GM19328 (cell line): ENCODE measurements around the gene PCNX1.
"Not testable (repeated sequence)": the region's sequence is repeated elsewhere in the genome, so short reads cannot be mapped to it uniquely, and the experiment has no call there.

ENCODE experiments used
- ATAC-seq: cut with Tn5 transposase; IDR thresholded peaks from one replicate; pipeline ENCODE4 v1.9.1; 2021; ENCODE audit warnings: mild to moderate bottlenecking, moderate library complexity; ENCODE audit not compliant: unreplicated experiment

PCNX1 gene

DNA sequence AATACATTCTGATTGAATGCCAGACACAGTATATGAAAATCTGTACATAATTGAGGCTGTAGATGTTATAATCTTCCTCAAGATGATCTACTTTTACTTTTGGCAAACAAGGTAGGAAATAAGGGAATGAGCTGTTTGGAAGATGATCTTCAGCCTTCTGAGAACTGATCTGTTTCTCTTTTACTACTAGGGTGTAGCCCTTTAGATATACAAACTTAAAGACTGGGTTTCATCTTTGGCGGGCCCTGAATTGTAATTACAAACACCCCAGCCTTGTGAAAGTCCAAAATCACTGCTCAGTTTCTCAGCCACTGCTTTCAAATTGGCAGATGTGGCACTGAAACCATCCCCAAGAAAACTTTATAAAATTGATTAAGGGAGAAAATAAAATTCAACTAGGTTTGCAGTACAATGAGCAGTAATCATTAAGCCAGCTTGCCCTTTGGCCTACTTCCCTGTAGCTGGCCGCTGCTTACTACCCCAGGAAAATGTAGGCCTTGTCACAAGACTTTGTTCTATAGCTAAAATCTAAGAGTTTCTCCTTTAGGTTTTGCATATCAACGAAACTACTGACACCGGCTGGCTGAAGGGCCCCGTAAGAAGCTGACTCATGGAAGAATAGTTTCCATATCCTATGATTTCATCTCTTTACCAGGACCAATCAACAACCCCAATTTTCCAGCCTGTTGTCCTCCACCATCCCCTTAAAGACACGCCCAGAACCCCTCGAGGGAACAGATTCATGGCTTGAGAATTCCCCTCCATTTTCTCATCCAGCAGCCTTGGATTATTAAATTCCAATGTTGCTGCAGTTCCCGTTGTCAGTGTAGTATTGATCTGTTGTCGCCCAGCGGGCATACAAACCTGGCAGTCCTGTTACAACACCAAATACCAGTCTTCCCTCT, 210.8 kb downstream of the PCNX1 start:
- no peak for ATAC-seq

DNA sequence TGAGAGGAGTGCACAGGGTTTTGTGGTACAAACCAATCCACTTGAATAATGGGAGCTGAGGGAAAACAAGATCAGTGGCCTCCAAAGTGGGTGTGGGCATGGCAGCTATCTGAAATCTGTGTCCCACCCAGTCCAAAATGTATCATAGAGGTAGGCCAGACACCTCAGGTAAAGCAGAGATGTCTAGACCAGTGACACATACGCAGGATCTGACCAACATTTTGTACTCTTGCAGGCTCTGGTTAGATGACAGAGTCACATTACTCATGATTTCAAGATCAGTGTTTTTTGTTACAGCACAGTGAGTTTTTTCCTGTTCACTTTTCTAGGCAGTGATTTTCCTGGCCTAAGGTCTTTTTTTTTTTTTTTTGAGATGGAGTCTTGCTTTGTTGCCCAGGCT, 211.8 kb downstream of the PCNX1 start:
- ATAC-seq: no peak

DNA sequence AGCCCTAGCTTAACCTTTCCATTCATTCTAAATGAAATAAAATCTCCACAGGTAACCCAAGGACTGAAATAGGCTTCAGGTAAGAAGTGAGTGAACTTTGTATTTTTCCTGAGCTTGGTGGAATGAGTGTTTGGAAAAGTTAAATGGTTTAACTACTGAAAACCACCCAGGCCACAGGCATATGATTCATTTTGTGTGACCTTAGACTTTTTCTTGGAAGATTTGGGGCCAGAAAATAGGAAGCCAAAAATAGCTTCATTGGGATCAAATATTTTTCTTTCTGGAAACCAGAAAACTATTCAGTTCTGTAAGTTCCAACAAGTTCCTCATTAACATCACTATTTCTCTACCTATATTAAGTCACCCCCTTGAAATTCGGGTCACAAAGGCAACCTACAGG, 212.6 kb downstream of the PCNX1 start:
- ATAC-seq: no peak

DNA sequence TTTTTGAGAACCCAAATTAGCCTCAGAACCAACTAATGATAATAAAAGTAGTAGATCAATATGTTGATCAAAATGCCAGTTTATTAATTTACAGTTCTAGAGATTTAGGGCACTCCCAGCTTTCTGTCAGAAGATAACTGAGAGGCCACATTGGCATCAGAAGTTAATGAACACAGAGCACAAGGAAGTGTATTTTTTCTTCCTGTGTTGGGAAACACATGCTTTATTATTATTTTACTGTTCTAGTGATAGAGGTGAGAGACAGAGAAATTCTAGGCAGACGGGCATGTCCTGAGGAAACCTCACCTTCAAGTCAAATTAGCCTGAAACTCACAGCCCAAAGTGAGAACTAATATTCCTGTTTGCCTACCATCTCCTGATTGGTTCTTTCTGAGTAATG, 213.7 kb downstream of the PCNX1 start:
- ATAC-seq: no peak

DNA sequence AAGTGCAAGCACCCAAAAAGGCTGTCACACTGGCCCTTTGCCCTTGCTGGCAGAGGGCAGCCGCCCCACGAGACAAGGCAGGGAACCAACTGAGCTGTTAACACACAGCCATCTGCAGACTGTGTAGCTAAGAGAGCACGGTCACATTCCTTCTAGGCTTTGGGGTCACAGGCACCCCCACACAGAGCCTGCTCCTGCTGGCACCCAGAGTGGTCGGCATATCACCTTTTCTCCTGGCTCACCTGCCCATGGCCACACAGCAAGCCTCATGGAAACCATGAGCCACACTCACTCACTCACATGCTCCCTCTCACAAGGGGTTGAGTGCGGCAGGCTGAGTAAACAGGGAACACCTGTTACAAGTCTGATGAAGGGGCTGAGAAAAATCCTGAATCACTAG, 214.5 kb downstream of the PCNX1 start:
- no peak for ATAC-seq

DNA sequence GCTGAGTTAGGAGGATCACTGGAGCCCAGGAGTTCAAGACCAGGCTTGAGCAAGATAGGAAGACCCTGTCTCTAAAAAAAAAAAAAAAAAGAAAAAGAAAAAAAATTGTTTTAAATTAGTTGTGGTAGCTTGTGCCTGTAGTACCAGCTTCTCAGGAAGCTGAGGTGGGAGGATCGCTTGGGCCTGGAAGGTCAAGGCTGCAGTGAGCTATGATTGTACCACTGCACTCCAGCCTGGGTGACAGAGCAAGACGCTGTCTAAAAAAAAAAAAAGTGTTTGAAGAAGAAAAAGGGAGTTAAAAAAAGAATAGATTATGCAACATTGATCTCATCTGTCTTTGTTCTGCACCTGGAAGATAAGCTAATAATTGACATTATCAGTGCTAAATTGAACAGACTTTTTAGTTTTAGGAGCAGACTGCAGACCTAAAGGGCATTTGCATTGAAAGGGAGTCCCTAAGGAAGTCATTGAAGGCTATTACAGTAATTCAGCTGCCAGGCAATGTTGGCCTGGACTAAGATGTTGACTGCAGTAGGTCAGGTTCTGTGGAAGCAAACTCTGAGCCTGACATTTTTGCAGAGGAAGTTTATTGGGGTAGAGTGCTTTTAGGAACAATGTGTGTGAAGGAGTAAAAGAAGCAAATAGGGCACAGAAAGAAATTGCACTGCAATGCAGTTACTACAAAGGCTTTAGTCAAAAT, 215.8 kb downstream of the PCNX1 start:
- ATAC-seq: no peak

DNA sequence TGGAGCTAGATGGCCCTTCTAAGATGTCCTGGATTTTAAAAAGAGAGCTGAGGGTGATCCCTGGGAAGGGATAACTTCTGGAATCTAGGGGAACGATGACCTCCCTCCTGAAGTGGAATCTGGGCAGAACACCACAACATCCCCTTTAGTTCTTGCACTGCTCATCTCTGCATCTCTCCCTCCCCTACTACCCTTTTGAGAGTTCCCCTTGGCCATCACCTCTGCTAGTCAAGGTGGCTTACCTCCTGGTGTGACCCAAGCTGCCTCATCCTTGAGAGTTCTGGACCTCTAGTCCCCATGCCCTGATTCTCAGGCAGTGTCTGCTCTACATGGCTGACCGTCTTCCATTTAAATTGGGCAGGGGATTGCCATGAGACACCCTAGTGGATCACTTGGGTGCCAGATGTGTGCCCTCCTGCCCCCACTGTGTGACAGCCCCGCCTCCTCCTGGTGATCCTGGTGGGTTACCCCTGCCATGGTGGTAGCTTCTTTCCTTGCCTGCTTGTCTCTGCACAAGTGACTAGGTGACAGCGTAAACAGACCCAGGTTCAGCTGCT, 216.4 kb downstream of the PCNX1 start:
- ATAC-seq: no peak

DNA sequence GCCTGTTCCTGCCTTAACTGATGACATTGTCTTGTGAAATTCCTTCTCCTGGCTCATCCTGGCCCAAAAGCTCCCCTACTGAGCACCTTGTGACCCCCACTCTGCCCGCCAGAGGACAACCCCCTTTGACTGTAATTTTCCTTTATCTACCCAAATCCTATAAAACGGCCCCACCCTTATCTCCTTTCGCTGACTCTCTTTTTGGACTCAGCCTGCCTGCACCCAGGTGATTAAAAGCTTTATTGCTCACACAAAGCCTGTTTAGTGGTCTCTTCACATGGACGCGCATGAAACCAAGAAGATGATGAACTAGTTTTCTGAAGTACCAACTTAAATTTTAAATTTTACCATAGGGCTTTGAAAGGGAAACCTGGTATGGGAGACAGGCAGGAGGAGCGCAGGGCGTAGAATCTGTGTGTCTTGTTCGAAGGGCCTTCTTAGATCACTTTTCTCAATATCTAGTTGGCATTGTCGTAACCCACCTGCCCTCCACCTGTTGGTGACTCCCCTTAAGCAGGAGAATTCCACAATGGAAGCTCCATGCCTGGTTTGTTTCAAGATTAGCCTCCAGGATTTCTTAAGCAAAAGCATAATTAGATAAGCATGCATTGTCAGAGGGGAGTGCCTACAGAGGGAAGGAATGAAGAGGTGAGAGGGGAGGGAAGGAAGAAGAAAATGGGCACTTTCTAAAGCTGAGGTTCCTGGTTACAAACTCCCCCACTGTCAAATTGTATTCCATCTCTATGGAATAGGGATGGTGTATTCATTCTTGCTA, 222.6 kb downstream of the PCNX1 start:
- not testable (repeated sequence) for ATAC-seq

DNA sequence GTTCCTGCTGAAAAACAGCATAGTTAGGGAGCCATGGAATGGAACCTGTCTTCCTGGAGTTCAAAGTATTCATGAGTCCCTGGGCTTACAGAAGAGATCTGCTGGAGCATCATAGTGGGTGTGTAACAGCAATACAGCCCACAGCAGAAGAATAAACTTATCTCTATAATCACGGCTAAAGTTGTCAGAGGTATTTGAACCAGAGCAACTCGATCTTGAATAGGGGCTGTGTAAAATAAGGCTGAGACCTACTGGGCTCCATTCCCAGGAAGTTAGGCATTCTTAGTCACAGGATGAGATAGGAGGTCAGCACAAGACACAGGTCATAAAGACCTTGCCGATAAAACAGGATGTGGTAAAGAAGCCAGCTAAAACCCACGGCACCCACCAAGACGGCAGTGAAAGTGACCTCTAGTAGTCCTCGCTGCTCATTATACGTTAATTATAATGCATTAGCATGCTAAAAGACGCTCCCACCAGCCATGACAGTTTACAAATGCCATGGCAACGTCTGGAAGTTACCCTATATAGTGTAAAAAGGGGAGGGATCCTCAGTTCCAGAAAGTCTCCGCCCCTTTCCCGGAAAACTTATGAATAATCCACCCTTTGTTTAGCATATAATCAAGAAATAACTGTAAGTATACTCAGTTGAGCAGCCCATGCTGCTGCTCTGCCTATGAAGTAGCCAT, 223.4 kb downstream of the PCNX1 start:
- no peak for ATAC-seq

DNA sequence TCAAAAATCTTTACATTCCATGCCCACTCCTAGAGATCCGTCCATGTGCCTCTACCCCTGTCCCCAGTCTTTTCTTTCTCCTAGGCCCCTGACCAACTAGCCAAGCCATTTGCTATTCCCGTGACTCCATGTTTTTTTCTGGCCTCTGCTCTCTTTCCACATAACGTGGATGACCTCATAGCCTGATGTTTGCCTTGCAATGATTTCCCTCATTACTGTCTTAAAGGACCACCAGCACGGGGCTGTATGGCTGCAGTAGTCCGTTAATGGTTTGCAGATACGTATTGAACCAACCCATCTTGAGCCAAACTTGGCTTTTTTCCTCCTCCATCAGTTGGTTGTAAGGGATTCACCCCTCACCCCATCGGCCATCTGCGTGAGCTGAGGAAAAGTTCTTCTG, 226.0 kb downstream of the PCNX1 start:
- ATAC-seq: no peak

DNA sequence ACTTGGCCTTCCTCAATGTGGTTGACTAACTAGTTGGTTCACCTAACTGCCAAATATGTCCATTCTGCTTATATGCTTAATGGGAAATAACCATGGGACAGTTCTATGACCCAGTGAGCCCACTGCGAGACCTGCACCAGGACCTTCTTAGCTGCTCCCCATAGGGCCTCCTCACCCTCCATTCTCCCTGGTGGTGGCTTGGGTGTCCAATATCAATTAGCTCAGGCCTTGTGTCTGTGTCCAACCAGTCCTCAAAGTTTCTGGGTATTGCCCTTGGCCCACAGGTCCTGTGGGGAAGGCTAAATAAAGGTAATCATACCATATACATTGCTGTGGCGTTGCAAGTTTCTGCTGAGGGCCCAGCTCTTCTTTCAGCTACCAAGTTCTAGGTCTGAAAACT, 228.2 kb downstream of the PCNX1 start:
- no peak for ATAC-seq

DNA sequence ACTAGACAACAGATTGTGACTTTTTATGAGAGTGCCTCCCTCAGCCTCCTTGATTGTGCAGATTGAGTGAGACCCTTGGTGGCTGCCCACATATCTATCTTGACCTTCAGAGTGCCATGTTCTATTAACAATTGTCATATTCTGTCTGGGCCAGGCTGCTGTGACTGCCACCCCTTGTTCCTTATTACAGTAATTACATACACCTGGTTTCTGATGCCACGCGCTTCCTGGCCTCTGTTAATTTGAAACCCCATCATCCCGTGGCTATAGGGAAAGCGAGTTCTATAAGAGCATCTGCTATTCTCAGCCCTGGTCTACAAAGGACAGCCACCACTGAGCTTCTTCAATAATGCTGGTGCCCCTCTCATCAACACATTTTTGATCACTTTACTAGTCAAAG, 228.7 kb downstream of the PCNX1 start:
- no peak for ATAC-seq

DNA sequence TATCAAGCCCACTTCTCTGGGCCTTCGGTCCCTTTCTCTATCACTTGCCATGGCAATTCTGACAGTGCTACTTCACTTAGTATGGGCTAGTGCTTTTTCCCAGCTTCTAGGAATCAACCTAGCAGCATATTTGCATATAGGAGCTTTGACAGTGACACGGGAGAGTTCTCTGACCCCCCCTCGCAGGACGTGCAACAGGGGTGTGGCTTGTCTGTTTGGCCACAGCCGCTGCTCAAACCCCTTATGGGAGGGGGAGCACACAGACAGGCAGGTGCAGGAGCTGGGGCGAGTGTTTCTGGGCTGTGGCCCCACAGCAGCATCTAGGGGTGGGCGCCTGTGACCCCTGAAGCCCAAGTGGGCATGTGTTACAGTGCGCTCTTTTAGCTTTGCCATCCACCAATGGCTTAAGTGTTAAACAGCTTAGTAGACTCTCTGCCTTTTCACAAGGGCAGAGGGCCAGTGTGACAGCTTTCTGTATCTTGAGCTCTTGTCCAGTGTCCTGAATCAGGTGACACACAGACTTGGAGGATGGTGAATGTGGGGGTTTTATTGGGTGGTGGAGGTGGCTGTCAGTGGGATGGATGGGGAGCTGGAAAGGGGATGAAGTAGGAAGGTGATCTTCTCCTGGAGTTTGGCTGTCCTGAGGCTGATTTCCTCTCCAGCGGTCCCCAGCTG, 229.3 kb downstream of the PCNX1 start:
- no peak for ATAC-seq

DNA sequence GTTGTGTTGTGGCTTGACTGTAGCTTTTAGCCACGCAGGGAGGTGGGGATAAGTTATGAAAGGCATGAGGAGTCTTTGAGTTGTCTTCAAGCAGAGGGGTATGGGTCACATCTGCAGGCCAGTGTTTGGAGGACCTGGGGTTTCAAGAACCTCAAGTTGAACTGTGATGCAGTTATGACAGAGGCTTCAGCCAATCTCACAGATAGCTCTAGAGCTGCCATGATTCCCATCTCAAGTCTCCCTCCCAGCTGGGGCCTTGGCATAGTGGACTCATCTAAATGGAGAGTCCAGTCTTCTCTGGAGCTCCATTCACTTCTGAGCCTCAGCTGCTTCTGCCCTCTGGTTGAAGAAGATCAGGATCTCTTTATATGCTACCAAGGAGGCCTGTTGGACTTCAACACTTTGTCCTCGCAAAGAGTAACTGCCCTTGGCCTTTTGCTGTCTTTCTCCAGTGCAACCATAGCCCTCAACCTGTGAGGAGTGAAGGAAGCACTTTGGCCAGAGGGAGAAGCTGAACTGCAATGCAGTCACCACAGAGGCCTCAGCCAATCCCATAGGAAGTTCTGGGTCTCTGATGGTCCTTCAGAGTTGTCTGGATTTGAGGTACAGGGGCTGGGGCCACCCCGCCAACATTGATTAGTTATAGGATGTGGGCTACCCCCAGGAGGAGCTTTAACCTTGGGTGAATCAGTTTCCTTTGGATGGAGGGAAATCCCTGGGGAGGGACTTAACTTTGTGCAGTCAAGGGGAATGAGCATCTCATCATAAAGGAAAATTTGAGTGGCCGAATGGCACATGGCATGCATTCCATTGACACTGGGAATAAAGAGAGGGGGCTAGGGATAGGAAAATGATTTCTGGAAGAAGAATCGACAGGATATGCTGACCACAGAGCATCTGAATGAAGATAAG, 230.5 kb downstream of the PCNX1 start:
- no peak for ATAC-seq

DNA sequence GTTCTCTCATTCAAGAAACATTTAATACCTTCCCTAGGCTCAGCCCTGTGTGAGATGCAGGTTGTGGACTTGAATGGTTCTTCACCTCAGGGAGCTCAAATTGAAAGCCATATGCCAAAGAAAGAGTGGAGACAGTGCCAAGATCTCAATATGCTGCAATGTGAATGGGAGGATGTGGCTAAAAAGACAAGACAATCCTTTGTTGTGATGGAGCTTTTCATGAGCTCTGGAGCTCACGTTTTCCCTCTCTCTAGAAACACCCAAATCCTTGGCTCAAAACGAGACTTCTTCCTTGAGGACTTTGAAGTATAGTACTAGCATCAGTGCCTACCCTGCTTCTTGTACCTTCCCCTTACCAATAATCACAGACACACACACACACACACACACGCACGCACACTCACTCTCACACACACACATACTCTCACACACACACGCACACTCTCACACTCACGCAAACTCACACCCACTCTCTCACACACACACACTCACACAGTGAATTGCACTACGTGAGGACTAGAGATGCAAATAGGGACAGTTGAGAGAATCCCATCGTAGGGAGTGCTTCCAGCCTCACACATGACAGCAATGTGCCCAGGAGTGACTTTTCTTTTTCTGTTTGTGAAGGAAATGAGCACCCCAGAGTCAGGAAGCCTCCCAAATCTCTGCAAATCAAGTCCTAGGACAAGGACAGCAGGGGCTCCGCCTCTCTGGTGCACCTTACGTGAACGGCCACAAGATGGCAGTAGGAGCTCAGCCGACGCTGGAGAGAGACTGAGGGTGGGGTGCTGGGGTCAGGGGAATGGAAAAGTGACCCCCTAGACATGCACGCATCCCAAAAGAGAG, 231.4 kb downstream of the PCNX1 start:
- no peak for ATAC-seq

DNA sequence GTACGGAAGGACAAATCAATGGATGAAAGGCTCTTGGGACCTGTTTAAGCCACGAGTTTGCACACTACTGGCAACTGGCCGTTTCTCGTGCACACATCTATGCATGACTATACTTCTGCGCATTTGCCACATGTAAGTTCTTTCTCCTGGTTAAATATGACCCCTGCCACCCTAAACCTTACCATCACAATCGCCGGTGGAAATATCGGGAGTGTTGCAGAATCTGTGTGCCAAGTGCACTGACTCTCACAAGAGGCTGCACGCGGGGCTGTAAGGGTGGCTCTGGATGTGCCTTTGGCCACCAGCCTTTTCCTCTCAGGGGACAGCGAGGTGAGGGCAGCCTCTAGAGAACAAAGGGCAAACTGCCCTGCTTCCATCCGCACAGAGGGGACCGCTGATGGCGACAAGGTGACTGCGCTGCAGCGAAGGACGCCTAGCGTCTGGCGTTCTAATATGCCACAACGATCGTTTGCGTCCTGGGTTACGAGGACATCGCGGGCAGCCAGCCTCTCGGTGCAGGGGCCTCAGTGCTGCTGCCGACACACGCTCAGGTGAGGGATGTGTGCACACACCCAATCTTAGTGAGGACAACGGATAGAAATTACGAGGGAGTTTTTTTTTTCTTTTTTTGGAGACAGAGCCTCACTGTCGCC, 232.2 kb downstream of the PCNX1 start:
- ATAC-seq: no peak

DNA sequence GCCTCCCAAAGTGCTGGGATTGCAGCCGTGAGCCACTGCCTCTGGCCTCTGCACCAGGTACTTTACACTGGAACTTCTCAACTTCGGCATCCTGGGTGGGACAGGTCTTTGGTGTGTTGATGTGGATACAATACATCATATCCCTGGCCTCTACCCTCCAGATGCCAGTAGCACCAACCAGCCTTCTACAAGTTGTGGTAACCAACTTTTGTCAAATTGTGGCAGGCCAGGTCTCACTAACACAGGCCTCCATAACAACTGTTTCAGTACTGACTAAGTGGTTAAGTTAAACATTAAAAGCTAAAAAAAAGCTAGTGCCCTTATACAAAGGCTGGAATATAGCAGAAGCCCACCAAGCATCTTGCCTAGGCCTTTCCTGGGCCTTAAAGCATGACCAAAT, 232.9 kb downstream of the PCNX1 start:
- no peak for ATAC-seq
